ENCODE data around the gene RBM28.

Gene RBM28

DNA sequence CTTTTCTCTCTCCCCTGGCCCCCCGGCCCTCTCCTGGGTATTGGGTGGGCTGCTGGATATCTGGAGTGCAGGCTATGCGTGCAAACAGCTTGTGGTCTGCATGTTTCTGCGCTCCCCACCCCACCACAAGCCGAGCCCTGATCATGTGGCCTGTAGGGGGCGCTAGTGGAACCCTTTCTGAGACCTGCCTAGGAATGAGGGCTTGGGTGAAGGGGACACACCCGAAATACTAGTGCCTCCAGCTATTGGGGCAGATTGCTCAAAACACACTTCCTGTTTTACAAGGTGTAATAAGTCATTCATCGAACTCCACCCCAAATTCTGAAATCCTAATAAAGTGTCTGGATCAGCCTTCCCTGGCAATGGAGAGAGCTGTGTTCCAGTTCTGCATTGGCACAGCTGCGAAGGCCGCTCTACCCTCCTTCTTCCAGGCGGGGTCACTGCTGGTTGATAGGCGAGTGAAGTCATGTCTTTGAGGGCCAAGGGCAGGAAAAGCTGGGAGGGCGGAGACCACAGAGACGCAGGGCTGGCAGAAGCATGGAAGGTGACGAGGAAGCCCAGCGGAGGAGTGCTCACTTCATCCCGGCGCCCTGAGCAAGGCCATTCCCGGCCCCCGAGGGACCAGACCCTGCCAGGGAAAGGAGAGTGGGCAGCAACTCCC is 37.6 kb upstream of the RBM28 start (continued):
- no peak for TF ChIP-seq ZNF175 (tag by site-specific recombination; IDR thresholded peaks at IDR 0.05)
- no peak for TF ChIP-seq ZNF324 (tag by site-specific recombination; IDR thresholded peaks at IDR 0.05)
- TF ChIP-seq ZBTB6 (tag by site-specific recombination; IDR thresholded peaks at IDR 0.05) = no peak
- TF ChIP-seq, protein P1, sequence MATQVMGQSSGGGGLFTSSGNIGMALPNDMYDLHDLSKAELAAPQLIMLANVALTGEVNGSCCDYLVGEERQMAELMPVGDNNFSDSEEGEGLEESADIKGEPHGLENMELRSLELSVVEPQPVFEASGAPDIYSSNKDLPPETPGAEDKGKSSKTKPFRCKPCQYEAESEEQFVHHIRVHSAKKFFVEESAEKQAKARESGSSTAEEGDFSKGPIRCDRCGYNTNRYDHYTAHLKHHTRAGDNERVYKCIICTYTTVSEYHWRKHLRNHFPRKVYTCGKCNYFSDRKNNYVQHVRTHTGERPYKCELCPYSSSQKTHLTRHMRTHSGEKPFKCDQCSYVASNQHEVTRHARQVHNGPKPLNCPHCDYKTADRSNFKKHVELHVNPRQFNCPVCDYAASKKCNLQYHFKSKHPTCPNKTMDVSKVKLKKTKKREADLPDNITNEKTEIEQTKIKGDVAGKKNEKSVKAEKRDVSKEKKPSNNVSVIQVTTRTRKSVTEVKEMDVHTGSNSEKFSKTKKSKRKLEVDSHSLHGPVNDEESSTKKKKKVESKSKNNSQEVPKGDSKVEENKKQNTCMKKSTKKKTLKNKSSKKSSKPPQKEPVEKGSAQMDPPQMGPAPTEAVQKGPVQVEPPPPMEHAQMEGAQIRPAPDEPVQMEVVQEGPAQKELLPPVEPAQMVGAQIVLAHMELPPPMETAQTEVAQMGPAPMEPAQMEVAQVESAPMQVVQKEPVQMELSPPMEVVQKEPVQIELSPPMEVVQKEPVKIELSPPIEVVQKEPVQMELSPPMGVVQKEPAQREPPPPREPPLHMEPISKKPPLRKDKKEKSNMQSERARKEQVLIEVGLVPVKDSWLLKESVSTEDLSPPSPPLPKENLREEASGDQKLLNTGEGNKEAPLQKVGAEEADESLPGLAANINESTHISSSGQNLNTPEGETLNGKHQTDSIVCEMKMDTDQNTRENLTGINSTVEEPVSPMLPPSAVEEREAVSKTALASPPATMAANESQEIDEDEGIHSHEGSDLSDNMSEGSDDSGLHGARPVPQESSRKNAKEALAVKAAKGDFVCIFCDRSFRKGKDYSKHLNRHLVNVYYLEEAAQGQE (tag by site-specific recombination; IDR thresholded peaks at IDR 0.05) = no peak

- no peak overlapping the region for H3K4me3 ChIP-seq (ENCODE audit: low read depth, low read length)
- TF ChIP-seq ZNF449 (tag by site-specific recombination; IDR thresholded peaks at IDR 0.05) = no peak
- TF ChIP-seq ZIC2 (tag by site-specific recombination; IDR thresholded peaks at IDR 0.05) = peak; percentile 49
- TF ChIP-seq ZNF473 (tag by site-specific recombination; IDR thresholded peaks at IDR 0.05) = no peak
- TF ChIP-seq FEZF1 (tag by site-specific recombination; IDR thresholded peaks at IDR 0.05) = 0 out of 2 replicates have a peak, but pooled peaks have one; percentile 13
- peak; percentile 14; the same call in 1 of the 2 replicates for TF ChIP-seq GLIS2 (tag by site-specific recombination; IDR thresholded peaks at IDR 0.05)
- H3K27ac ChIP-seq (ENCODE audit: extremely low read depth, low read depth, low read length) = no peak overlapping the region
- H3K9me3 ChIP-seq (ENCODE audit: control insufficient read depth, insufficient read depth, low read depth, low read length) = no peaks in the 10 kb centered on the region
- ChIA-PET CTCF (interaction anchor here (0.5 to 18.1 kb wide), 15 partner anchors 9 to 1537 kb away, joined by 3 to 378 read pairs (median 4); partner anchors contain the start of gene RBM28), POLR2A (interaction anchor here (1.2 kb wide), 1 partner anchor 37 kb away, joined by 4 read pairs; the partner anchor contains the start of gene RBM28)
- no peaks in the 10 kb centered on the region for H3K4me1 ChIP-seq (ENCODE audit: control insufficient read depth, insufficient read depth, low read length)
- no peaks in the 10 kb centered on the region for H3K36me3 ChIP-seq (ENCODE audit: control insufficient read depth in 2 of 2, insufficient read depth in 1 of 2, low read length in 2 of 2)
Observed at GRCh38 chr7:128380483-128381106, 36.9 kb upstream of the RBM28 start.

- H3K4me3 ChIP-seq (ENCODE audit: low read depth, low read length) = no peak overlapping the region
- H3K4me1 ChIP-seq (ENCODE audit: control insufficient read depth, insufficient read depth, low read length) = no peaks in the 10 kb centered on the region
- H3K9me3 ChIP-seq (ENCODE audit: control insufficient read depth, insufficient read depth, low read depth, low read length) = no peaks in the 10 kb centered on the region
- no peaks in the 10 kb centered on the region for H3K36me3 ChIP-seq (ENCODE audit: control insufficient read depth in 2 of 2, insufficient read depth in 1 of 2, low read length in 2 of 2)
- no peak overlapping the region for H3K27ac ChIP-seq (ENCODE audit: extremely low read depth, low read depth, low read length)
- ChIA-PET POLR2A (no interaction called here), CTCF (interaction anchor here (0.6 to 18.1 kb wide), 10 partner anchors 9 to 581 kb away, joined by 3 to 378 read pairs (median 5); partner anchors contain the start of gene RBM28)
- TF ChIP-seq ZNF19 (tag by site-specific recombination; IDR thresholded peaks at IDR 0.05; ENCODE audit: low read depth) (no peak), KLF9 (tag by site-specific recombination; IDR thresholded peaks at IDR 0.05; ENCODE audit: low read depth) (no peak), ZNF18 (tag by site-specific recombination; IDR thresholded peaks at IDR 0.05) (no peak), ZNF280C (tag by site-specific recombination; IDR thresholded peaks at IDR 0.05) (no peak), ZFP3 (tag by site-specific recombination; IDR thresholded peaks at IDR 0.05; ENCODE audit: low read depth) (no peak), YY2 (tag by site-specific recombination; IDR thresholded peaks at IDR 0.05) (no peak), ZNF174 (tag by site-specific recombination; IDR thresholded peaks at IDR 0.05) (no peak), BCL11A (tag by site-specific recombination; IDR thresholded peaks at IDR 0.05; ENCODE audit: low read depth) (no peak), ZNF341 (tag by site-specific recombination; IDR thresholded peaks at IDR 0.05; ENCODE audit: low read depth) (no peak), ZNF48 (tag by site-specific recombination; IDR thresholded peaks at IDR 0.05) (no peak), IKZF3 (tag by site-specific recombination; IDR thresholded peaks at IDR 0.05) (no peak), ZNF157 (tag by site-specific recombination; IDR thresholded peaks at IDR 0.05) (no peak), ZNF776 (tag by site-specific recombination; IDR thresholded peaks at IDR 0.05; ENCODE audit: borderline replicate concordance) (no peak)
Observed at GRCh38 chr7:128379900-128380479, 36.3 kb upstream of the RBM28 start.

All from HEK293 (cell line).